Endothelial cell of umbilical vein (primary cell): Measurements from ENCODE around the gene TYW5.

Experiments used
- EZH2 ChIP-seq: IDR thresholded peaks from 2 replicates; pipeline ENCODE4 v1.6.1; 2012; ENCODE audit warnings: borderline replicate concordance, low read depth, mild to moderate bottlenecking, moderate library complexity, low read length, inconsistent platforms; ENCODE audit not compliant: severe bottlenecking
- FOS ChIP-seq: IDR thresholded peaks from 2 replicates; pipeline ENCODE4 v1.6.1; 2011; ENCODE audit warnings: mild to moderate bottlenecking, low read length, moderate library complexity, borderline replicate concordance; ENCODE audit not compliant: insufficient read depth
- GATA2 ChIP-seq: IDR thresholded peaks from 2 replicates; pipeline ENCODE4 v1.7.0; 2011; ENCODE audit warnings: low read depth, mild to moderate bottlenecking, moderate library complexity, mixed read lengths, low read length; ENCODE audit not compliant: insufficient read length, insufficient read depth
- JUN ChIP-seq: IDR thresholded peaks from 2 replicates; pipeline ENCODE4 v1.6.1; 2011; ENCODE audit warnings: borderline replicate concordance, low read depth; ENCODE audit not compliant: insufficient read length, insufficient read depth
- MYC ChIP-seq: IDR thresholded peaks from one replicate; pipeline ENCODE4 v1.6.1; 2011; ENCODE audit warnings: mild to moderate bottlenecking, low read depth, low read length
- POLR2A ChIP-seq: IDR thresholded peaks from 2 replicates; pipeline ENCODE4 v1.6.1; 2012; ENCODE audit warnings: low read depth, mild to moderate bottlenecking, control low read depth, low read length
- POLR2AphosphoS5 ChIP-seq: IDR thresholded peaks from 2 replicates; pipeline ENCODE4 v1.6.1; 2012; ENCODE audit warnings: low read depth, mild to moderate bottlenecking, control low read depth, low read length, moderate library complexity; ENCODE audit not compliant: insufficient read depth
- TF ChIP-seq, protein P1 (sequence below), 2 donors: IDR thresholded peaks; 1 replicate in 1 of 2; 2 replicates in 1 of 2; pipeline ENCODE4 v1.5.1; 2011; ENCODE audit warnings: low read length in 2 of 2, mild to moderate bottlenecking in 2 of 2, moderate library complexity in 2 of 2, control low read depth in 1 of 2, inconsistent platforms in 1 of 2, low read depth in 1 of 2; ENCODE audit not compliant: insufficient read depth in 1 of 2; ENCODE audit errors: extremely low read depth in 1 of 2
- TF ChIP-seq, protein P2 (sequence below): IDR thresholded peaks from 2 replicates; pipeline ENCODE4 v1.6.1; 2011; ENCODE audit not compliant: insufficient read depth, insufficient read length

DNA sequence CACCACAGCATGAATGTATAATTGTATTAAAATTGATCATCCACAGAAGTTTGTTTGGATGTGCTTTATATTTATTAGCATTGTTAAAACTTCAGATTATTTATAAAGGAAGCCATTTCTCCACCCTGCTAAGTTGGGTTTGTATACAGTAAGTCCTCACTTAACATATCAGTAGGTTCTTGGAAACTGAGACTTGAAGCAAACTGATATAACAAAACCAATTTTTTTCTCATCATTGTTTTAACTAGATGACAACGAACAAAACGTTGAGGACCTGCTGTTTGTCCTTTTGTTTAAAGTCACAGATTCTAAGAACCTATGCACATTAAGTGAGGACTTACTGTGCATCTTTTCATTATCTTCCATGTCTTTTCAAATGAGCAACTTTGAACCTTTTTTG lies 27.1 kb downstream of the TYW5 start:
- TF ChIP-seq, protein P1, sequence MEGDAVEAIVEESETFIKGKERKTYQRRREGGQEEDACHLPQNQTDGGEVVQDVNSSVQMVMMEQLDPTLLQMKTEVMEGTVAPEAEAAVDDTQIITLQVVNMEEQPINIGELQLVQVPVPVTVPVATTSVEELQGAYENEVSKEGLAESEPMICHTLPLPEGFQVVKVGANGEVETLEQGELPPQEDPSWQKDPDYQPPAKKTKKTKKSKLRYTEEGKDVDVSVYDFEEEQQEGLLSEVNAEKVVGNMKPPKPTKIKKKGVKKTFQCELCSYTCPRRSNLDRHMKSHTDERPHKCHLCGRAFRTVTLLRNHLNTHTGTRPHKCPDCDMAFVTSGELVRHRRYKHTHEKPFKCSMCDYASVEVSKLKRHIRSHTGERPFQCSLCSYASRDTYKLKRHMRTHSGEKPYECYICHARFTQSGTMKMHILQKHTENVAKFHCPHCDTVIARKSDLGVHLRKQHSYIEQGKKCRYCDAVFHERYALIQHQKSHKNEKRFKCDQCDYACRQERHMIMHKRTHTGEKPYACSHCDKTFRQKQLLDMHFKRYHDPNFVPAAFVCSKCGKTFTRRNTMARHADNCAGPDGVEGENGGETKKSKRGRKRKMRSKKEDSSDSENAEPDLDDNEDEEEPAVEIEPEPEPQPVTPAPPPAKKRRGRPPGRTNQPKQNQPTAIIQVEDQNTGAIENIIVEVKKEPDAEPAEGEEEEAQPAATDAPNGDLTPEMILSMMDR (IDR thresholded peaks at IDR 0.05; ENCODE audit: extremely low read depth in 1 of 2, insufficient read depth in 1 of 2, low read depth in 1 of 2, low read length in 2 of 2): no peak
- TF ChIP-seq, protein P2, sequence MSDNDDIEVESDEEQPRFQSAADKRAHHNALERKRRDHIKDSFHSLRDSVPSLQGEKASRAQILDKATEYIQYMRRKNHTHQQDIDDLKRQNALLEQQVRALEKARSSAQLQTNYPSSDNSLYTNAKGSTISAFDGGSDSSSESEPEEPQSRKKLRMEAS: no peak
- no peak for TF ChIP-seq EZH2
- no peak for TF ChIP-seq POLR2AphosphoS5
- TF ChIP-seq JUN: no peak
- TF ChIP-seq POLR2A: no peak
- no peak for TF ChIP-seq GATA2
- TF ChIP-seq MYC: no peak
- TF ChIP-seq FOS: no peak
